ENCODE results near the gene GAA. TPM values are rescaled to one million over a fixed set of nuclear protein-coding genes. Genes with fewer than 3 reads are reported as not detected.
A peak's percentile ranks its signal among the peaks of the same experiment; 100 is the strongest.

The GAA gene
- total and polyA plus RNA-seq, 2 of the 13 experiments (the other 11 are each of a cell fraction or from before 2014, with no cell fraction given) = 21.6 to 36.4 TPM

GRCh38 chr17:80101946-80102663 is 724 bp downstream of the GAA start (continued):
- TF ChIP-seq THAP9 (CRISPR knock-in tag; IDR thresholded peaks at IDR 0.05; ENCODE audit: borderline replicate concordance) (peak; percentile 67; the same call in 1 of the 2 replicates), ZMAT3 (CRISPR knock-in tag; conservative IDR thresholded peaks at IDR 0.05) (0 out of 2 replicates have a peak, but pooled peaks have one; percentile 9), ZNF232 (CRISPR knock-in tag; IDR thresholded peaks at IDR 0.05; ENCODE audit: borderline replicate concordance) (0 out of 2 replicates have a peak, but pooled peaks have one; percentile 21), SP2 (CRISPR knock-in tag; IDR thresholded peaks at IDR 0.05) (peak; percentile 44; the same call in 1 of the 2 replicates), CAMTA2 (CRISPR knock-in tag; IDR thresholded peaks at IDR 0.05; ENCODE audit: borderline replicate concordance) (peak; percentile 60; the same call in 1 of the 2 replicates), FOXC1 (CRISPR knock-in tag; IDR thresholded peaks at IDR 0.05; ENCODE audit: borderline replicate concordance) (0 out of 2 replicates have a peak, but pooled peaks have one; percentile 42), ZC3H4 (CRISPR knock-in tag; IDR thresholded peaks at IDR 0.05; ENCODE audit: borderline replicate concordance) (peak; percentile 81; the same call in 1 of the 2 replicates), LBX2 (CRISPR knock-in tag; IDR thresholded peaks at IDR 0.05; ENCODE audit: borderline replicate concordance) (no peak), ZNF275 (CRISPR knock-in tag; IDR thresholded peaks at IDR 0.05; ENCODE audit: borderline replicate concordance) (peak; percentile 33; the same call in 1 of the 2 replicates), ARNTL (CRISPR knock-in tag; IDR thresholded peaks at IDR 0.05) (no peak), ZNF605 (CRISPR knock-in tag; IDR thresholded peaks at IDR 0.05) (peak; percentile 47; the same call in 1 of the 2 replicates), AHDC1 (CRISPR knock-in tag; IDR thresholded peaks at IDR 0.05; ENCODE audit: borderline replicate concordance) (0 out of 2 replicates have a peak, but pooled peaks have one; percentile 35), CSRNP1 (CRISPR knock-in tag; IDR thresholded peaks at IDR 0.05) (0 out of 2 replicates have a peak, but pooled peaks have one; percentile 70), HIVEP1 (CRISPR knock-in tag; IDR thresholded peaks at IDR 0.05) (peak; percentile 94), ZNF317 (CRISPR knock-in tag; IDR thresholded peaks at IDR 0.05) (peak; percentile 66; the same call in 1 of the 2 replicates)

Data from HepG2 (cell line).